ENCODE measurements around the gene A2M.

Gene A2M

DNA sequence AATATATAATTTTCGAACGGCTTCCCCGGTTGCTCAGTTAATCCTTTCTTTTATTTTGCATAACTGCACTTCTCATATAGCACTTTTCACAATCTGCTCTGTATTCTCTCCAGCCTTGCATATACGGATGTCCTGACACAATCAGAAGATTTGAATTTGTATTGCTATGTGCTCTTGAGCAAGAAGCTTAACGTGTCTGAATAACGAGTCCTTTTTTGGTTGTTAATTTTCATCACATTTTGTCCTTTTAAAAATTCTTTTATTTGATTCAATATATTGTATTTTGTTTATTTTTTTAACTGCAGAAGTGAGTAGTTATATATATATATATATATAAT is 17.6 kb downstream of the A2M start:
- no peak for DNase-seq

DNA sequence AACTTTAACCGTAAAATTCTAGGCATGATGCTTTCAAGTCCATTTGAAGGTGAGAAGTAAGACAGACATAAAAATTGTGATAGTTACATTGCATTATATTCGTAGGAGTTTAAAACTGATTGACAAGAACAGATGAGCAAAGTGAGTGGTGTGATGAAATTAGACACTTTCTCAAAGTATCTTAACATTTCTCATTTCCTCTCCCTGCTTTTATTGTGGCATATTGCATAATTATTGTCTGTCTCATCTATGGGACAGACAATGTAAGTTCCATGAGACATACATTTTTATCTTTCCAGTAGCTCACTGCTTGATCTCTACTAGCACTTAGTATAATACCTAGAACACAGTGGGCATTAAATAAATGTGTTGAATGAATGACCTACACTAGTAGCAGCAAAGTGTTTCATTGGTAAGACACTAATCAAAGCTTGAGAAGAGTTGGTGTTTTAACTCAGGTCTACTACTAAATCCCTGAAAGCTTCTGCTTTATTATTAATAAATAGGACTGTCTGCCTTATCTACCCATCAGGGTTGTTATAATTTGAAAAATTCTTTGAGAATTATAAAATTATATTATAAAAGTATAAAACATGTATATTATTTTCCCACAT is 19.0 kb downstream of the A2M start:
- DNase-seq, result no peak

DNA sequence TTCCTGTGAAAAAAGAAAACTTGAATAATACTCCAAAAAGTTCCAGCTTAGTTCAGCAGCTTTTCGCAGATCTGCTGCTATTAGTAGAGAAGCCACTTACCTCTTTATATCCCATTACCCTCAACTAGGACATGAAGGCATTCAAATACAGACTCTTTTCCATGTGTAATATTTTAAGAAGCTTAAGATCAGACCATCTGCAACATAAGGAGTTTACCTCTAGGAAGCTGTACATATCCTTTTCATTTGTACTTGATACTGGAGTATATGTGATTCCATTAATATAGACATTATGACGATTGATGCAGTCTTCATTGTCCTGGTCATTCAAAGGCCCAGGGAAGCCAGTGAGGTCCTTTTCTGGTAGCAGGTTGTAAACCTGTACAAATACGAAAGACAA is 20.4 kb downstream of the A2M start:
- DNase-seq, result no peak

DNA sequence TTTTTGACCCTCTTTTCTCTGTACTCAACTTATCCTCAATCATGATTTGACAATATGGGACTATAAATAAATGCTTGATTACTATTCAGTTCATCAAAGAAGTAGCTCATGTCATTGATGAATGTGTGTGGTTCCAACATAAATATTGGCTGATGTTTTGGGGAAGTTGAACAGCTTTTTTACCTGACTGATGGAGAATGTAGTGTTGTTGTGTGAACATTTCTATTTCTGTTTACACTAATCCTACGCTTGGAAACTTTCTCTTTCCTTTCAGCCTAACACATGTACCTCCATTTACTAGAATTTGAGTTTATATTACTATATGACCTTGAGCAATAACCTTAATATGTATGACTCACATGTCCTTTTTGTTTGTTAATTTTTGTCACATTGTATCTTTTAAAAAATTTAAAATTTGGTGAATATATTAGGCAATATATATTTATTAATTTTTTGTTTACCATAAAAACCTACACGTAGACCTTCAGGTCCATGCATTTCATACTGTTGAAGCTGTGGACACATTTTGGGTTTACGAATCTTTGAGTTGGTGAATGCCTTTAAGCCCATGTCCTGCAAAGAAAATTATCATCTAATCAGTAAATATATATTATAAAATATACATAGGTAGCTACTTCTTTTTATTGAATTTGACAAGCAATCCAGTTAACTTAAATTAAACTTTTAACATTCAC is 21.1 kb downstream of the A2M start:
- DNase-seq, result no peak

DNA sequence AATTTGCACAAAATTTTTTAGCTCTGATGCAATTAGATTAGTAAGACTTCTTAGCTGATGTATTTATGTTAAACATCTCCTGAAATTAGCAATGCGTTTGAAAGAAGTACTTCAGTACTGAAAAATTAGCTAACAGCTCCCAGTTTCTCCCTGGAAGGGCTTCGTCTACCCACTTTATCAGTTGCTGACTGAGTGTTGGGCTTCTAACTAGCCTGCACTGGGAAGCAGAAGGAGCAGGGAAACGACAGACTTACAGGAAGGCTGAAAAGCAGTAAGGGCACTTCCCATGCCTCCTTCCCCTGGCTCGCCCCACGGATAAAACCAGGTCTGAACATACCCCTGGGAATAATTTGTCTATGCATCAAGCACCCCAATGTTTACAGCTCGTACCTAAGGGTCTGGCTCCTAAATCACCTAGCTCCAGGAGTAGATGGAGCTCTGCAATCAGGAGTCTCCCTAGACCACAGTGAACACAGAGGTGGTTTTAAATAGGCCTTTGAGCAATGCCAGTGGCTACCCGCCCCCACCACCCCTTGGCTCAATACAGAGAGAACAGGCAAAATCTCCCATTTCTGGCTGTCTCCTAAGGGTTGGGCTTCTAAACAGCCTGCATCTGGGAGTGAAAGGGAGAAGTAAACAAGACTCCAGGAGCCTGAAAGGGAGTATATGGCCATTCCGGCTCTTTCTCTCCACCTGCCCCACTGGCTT is 23.7 kb downstream of the A2M start:
- DNase-seq, result no peak

DNA sequence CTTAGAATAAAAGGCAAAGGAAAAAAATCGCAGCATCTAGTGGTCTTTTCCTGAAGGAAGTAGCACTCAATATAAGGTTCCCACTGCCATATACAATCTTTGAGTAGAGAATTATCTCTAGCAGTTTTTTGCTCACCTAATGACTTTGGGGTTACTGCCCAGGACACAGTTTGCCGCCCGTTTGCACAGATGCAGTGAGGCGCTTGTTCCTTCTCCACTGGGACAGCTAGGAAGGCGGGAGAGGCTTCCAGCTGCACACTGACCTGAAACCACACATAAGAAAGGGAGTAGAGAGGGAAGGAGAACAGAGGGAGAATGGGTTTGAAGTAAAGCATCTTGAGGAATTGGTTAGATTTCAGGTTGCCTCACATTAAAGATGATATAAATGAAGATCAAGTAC is 25.5 kb downstream of the A2M start:
- DNase-seq, result no peak

DNA sequence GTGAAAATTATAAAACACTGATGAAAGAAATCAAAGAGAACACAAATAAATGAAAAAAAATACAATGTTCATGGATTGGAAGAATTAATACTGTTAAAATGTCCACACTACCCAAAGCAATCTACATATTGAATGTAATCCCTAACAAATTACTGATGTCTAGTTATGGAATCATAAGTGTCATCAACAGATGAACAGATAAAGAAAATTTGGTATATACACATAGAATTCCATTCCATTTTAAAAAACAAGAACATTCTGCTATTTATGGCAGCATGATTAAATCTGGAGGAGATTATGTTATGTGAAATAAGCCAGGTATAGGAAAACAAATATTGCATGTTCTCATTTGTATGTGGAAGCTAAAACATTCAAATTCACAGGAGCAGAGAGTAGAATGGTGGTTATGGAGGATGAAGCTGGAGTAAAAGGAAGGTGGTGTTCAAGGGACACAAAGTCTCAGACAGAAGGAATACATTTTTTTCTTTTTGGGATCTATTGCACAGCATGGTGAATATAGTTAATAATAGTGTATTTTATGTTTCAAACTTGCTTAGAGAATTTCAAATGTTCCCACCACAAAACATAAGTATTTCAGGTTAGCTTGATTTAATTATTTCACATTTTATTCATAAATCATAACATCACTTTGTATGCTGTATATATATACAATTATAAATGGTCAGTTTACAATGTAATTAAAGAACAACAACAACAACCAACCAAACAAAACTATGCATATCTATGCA is 28.5 kb downstream of the A2M start:
- DNase-seq, result no peak

DNA sequence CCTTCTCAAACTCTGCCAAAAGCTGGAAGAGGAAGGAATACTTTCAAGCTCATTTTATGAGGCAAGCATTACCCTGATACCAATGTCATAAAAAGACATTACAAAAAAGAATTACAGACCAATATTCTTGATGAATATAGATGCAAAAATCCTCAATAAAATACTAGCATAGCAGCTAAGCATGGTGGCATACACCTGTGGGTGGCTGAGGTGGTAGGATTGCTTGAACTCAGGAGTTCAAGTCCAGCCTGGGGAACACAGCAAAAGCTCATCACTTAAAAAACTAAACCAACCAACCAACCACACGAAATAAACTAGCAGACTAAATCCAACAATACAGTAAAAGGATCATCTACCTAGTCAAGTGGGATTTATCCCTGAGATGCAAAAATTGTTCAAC is 29.6 kb downstream of the A2M start:
- no peak for DNase-seq

DNA sequence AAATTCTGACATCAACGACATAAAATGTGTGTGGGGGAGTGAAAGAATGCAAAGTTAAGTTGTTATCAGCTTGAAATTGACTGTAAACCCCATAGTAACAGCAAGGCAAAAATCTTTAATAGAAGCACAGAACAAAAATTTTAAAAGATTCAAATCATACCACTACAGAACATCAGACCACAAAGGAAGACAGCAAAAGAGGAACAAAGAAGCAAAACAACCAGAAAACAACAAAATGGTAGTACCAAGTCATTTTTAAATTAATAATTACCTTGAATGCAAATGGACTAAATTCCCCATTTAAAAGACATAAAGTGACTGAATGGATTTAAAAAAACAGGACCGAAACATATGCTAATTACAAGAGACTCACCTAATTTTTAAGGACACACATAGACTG is 31.3 kb downstream of the A2M start:
- DNase-seq, result no peak

DNA sequence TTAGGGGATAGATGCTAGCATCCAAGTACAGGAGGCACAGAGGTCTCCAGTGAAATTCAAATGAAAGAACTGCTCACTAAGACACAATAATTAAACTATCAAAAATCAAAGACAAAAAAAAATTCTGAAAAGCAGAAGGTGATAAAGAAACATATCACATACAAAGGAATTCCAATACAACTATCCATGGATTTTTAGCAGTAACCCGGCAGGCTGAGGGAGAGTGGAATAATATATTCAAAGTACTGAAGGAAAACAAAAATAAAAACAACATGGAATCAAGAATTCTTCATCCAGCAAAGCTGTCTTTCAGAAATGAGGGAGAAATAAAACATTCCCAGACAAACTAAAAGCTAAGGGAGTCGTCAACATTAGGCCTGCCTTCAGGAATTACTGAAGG is 31.9 kb downstream of the A2M start:
- DNase-seq, result no peak

DNA sequence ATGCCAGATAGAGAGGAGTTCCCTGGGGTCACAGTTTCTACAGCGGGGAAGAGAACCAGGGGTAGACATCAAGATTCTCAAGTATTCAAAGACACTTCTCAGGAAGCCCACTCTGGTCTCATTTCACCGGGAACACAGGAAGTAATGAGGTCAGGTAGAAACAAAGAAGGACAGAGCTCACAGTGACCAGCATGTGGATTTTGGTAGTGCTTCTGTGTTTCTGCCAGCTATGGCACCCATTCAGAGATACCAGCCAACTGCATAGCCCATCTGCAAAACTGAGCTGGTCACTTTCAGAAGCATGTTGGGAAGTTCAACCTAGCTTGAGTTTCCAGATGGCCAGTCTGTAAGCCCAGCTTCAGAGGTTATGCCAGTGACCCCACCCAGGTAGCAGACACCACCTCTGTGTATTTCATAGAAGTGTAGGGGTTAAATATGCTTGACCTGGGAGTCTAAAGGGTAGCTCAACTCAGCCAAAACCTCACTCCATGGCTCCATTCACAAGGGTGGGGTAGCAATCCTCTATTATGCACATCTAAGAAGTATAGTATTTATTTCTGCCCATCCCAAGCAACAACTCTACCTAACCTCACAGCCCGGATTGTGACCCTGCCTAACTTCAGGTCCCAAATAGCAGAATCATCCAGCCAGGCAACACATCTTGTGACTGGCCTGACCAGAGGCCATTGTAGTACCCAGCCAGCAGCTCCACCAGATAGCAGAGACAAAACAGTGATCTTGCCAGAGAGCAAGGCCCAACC is 33.9 kb downstream of the A2M start:
- no peak for DNase-seq

DNA sequence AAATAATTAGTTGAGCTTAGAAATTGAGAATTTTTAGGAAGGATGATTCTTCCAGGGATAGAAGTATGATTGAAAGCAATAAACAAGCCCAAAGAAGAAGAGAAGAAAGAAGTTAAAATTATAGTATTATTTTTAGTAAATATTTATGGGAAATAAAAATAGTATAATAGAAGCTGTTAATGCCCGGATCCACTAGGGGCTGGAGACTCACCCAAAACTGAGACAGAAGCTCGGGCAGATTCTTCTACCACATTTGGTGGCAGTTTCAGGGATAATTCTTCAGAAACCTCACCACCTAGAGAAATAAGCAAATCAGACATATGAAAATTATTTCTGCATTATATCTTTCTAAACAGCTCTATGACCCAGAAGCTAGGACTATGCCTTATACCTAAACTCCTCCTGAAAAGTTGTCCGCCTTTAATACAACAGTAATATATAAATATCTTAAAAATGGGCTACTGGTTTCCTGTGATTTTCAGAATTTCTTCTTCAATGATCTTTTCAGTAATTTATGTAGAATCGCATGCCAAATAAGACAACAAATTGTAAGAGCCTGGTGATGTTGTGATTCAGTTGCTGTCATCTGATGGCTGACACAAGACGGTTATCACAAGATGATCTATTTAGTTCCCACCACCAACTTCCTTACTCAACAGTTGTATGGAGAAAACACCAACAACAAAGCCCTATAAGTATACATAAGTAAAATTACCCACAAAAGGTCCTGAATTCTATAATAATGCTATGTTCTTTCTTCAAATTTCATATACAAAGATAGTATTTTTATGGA is 35.6 kb downstream of the A2M start:
- no peak for DNase-seq

DNA sequence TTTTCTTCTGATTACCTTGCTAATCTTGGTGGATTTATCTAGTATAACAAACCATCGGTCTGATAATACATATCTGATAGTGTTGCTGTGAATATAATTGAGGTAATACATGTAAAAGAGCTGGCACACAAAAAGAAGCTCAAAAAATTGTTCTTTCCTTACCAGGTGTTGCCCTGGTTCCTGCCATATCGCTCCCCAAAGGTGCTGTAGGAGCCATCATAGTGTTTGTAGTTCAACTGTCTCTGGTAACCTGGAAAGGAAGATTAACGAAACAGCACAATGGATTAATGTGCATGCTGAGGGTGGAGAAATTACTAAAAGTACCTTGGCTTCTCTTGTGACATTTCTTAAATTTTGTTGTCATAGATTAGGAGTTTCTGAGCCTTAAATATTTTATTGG is 36.6 kb downstream of the A2M start:
- no peak for DNase-seq

DNA sequence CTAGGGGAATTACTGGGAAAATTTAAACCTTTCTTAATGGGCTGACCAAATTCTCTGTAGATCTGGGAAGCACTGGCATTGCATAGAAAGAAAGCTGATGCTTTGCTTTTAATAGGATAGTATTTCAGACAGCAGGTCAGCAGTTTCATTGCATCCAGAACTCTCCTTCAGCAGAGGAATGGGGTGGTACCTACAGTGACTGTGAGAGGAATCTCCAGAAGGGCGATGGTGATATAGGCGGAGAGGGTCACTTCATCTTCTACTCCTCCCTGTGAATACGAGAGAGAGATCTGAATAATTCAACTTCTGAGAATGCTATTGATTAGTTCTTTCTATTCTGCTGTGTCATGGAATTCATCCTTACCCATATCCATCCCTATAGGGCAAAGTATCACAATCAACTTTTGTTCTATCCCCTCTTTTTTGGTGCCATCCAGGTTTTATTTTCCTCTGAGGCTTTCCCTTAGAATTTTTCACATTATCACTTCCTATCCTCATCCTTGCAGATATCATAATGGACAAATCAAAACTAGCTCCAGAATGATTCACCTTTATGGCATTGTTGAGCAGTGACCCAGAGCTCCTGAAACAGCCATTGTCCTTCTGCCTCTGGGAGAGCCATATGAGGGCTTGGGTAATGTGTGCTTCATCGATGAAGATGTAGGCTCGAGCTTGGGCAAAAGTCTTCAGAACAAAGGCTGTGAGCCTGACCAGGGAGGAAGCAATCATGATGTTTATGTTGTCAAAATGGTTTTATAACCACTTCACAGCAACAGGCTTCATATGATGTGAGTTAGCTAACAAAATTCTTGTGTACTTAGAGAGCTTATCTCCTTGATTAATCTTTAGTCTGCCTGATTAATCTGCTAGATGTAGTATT is 38.3 kb downstream of the A2M start:
- no peak for DNase-seq

DNA sequence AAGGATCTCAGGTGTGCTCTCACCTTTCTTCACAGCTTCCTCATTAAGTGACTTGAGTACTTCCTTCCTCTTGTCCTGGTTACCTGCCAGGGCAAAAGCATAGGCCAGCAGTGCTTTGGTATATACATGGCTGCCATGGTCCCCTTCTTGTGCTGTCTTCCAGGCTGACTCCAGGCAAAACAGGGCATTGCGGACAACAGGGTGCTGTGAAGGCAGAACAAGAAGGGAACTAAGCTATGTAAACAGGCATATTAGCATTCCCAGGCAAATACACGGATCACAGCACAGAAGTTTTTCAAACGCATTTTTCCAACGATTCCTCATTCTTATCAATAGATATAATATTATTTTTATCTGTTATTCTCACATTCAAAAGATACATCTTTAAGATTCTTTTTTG is 39.0 kb downstream of the A2M start:
- no peak for DNase-seq

DNA sequence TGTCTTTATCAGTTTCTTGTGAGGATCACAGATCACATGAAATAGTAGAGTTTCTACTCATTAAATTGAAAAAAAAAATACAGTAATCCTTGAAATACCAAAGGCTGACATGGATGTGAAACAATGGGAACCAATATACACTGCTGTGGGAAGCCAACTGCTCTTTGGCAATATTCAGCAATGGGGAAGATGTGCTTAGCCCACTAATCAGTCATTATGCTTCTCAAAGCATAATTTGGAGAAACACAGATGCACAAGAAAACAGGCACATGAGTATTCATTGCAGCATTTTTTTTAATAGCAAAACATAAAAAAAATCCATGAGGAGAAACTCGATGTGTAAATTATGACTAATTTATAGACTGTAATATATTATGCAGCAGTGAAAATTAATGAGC is 40.6 kb downstream of the A2M start:
- no peak for DNase-seq

DNA sequence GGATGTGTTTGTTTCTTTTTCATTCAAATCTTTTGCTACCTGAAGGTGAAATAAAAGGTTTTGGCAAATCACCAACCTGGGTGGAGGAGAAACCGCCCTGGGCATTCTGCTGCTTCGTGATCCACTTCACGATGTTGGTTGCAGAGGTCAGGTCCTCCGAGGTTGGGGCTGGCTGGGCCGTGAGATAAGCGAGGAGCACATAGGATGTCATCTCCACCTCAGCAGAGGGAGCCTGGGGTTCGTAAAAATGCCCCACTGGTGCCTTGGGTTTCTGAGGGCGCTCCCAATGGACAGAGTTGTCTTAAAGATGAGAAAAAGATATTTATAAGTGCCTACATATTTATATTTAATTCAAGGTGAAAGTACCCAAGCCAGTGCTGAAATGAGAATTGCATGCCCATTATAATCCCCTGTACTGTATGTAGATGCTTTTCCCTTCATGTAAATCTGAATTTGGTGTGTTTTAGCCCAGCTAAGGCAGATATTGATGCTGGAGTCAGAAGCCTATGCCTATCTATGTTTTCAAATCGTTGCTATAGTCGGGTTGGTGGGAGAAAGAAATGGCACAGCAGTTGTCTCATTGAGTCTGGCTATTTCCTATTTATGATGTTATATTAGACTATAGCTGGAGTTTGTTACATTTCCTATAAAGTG is 41.1 kb downstream of the A2M start:
- DNase-seq, result no peak

DNA sequence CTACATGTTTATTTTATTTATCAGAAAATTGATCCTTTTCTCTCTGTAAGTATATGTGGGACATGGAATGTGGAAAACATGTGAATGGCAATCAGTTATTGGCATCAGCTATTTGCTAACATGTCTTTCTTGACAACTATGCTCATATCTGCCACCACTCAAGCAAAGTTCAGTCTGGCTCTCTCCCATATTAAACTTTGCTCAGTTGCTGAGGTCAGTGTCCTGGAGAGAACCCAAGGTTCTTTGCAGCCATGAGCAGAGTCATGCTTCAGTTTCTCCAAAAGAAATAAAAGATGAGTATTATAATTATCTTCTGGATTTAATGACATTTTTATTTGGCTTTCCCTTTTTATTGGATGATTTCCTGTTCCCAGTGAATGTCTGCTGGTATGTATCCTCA is 42.6 kb downstream of the A2M start:
- DNase-seq, result no peak

DNA sequence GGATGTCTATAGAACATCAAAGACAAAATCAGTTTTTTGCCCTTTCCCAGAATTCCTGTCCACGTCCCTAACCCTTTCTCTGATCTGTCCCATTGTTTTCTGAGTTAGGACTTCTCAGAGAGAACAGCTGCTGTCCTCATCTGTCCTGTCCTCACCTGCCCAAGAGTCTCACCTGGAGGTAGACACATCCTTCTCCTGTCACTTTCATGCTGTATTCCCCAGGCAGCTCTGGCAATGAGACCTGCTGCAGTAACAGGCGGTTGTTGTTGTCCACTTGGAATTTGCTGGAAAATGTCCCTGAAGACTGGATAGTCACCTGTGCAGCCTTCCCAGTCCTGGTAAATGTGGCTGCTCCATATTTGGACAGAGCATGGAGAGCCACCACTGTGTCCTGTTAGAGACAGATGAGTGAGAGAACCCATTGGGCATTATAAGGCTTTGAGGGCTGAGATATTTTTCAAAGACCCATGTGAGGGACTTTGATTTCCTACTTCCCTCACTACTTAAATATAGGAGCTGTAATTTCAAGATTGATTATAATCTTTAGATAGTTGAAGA is 43.2 kb downstream of the A2M start:
- DNase-seq, result no peak

DNA sequence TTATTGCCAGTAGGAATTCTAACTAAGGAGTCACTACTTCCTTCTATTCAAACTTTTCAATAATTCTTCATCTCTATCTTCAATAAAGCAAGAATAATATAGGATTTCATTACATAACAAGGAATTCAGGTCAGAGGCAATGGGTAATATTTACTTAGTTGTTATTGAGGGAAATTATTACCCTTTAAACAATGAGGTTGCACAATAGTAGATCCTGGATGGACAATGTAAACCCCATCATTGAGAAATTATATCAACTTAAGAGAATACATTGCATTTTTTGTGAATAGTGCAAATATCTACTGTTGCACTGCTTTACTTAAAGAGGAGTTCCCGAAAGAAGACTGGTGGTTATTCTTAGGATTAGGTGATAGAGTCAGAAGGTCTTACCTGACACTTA is 43.8 kb downstream of the A2M start:
- DNase-seq, result no peak
